AG04450 (cell line): ENCODE data around the gene CISH. TPM values are rescaled to one million over a fixed set of nuclear protein-coding genes. Genes with fewer than 3 reads are reported as not detected.
A peak's percentile ranks its signal among the peaks of the same experiment; 100 is the strongest.

ENCODE experiments used
- CTCF ChIA-PET: fragments of 300-600, 350-600 bp; formaldehyde crosslinking; extraction: SDS; loops from one replicate; lab custom pipeline; 2022; ENCODE audit warnings: antibody characterized with exemption, inconsistent platforms; lab: Charles Lee
- POLR2A ChIA-PET: fragments of 350-600 bp; formaldehyde crosslinking; extraction: SDS; loops from one replicate; lab custom pipeline; 2021; ENCODE audit warnings: antibody characterized with exemption, inconsistent platforms; lab: Yijun Ruan, JAX
- DNase-seq: peaks from one replicate; pipeline ENCODE4 v3.0.0-alpha.2; 2011; ENCODE audit warnings: low read depth, low spot score
- H3K27ac ChIP-seq: one replicate; pipeline ENCODE4 v1.5.1; 2012; ENCODE audit warnings: low read depth, low read length, control low read depth
- H3K27me3 ChIP-seq: one replicate; pipeline ENCODE4 v1.6.0; 2012; ENCODE audit warnings: low read length; ENCODE audit not compliant: control insufficient read depth, insufficient read depth
- H3K4me3 ChIP-seq: 2 replicates; pipeline ENCODE4 v1.5.1; 2011; ENCODE audit warnings: mild to moderate bottlenecking, low read depth, low read length, control low read depth
- H3K9me3 ChIP-seq: 2 replicates; pipeline ENCODE4 v1.5.1; 2012; ENCODE audit warnings: low read length; ENCODE audit not compliant: control insufficient read depth, insufficient read depth
- polyA plus RNA-seq: library from polyadenylated mRNA; depleted of rRNA; stranded (reverse); fragments of >200 nt; gene quantifications from 2 replicates; pipeline ENCODE4 v1.2.3, GENCODE V29; 2011
- TF ChIP-seq, protein P1 (sequence below): IDR thresholded peaks from 2 replicates; pipeline ENCODE4 v1.5.1; 2011; ENCODE audit warnings: low read depth, low read length, control low read depth, inconsistent platforms

Gene CISH
- polyA plus RNA-seq, 1 experiment: 2.4 TPM

DNA sequence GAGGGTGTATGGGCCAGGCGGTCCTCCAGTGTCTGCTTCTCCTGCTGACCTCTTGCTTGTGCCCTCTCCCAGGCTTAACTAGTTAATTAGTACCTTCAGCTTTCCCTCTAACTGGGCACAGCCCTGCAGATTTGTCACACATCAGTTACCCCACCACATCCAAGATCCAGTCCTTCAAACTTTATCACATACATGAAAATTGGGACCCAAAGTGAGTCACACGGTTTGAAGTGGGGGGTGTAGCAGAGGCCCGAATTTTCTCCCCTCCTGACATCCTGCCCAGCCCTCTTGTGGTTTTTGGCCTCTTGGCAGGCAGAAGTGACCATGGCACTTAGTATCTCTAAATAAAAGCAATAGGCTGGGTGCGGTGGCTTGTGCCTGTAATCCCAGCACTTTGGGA is 9.2 kb upstream of the CISH start:
- ChIA-PET CTCF (no interaction called here), POLR2A (no interaction called here)
- TF ChIP-seq, protein P1, sequence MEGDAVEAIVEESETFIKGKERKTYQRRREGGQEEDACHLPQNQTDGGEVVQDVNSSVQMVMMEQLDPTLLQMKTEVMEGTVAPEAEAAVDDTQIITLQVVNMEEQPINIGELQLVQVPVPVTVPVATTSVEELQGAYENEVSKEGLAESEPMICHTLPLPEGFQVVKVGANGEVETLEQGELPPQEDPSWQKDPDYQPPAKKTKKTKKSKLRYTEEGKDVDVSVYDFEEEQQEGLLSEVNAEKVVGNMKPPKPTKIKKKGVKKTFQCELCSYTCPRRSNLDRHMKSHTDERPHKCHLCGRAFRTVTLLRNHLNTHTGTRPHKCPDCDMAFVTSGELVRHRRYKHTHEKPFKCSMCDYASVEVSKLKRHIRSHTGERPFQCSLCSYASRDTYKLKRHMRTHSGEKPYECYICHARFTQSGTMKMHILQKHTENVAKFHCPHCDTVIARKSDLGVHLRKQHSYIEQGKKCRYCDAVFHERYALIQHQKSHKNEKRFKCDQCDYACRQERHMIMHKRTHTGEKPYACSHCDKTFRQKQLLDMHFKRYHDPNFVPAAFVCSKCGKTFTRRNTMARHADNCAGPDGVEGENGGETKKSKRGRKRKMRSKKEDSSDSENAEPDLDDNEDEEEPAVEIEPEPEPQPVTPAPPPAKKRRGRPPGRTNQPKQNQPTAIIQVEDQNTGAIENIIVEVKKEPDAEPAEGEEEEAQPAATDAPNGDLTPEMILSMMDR: no peak
- Histone ChIP-seq H3K4me3 (no peak overlapping the region), H3K27me3 (no peaks in the 10 kb centered on the region), H3K9me3 (peaks cover 4% of the 10 kb centered on the region; the same call in 1 of the 2 replicates), H3K27ac (no peak overlapping the region)
- DNase-seq: no peak

DNA sequence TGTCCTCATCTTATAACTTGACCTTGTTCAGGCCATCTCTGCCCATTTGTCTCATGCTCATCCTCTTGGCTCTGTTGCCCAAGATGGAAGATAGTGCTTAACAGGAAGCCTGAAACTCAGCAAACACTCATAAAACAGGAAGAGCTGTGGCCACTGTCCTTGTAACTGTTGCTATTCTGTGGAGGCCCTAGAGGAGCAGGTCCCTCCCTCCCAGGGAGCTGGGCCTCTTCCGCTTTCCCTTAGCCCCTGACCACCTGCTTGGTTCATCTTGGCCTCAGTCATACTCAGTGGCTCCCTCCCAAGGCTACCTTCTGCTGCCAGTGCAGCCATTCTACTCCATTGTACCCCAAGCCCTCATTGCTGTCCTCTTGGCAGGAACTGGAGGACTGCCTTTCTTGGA is 8.8 kb upstream of the CISH start:
- TF ChIP-seq, protein P1: no peak

DNA sequence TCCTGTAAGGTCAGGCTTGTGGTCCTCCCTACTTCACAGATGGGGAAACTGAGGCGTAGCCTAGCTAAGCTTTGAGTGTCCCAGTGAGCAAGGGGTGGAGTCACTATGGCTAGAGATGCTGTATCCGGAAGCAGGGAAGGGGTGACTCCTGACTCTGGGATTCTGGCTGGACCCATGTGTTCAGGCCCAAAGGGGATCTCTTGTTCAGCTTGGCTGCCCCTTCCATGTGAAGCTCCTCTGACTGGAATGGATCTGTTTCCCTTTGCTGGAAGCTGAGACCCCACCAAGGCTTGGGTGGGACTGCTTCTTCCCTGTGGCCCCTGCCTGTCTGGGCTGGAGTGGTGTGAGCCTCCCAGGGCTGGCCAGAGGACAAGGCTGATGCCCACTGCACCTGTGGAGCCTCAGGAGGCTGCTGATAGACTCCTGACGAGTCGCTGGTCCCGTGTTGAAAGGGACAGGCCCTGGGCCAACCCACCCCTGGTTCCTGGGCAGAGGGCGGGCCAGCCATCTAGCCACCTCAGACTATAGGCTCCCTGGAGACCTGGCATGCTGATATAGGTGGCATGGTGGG is 6.4 kb upstream of the CISH start:
- Histone ChIP-seq H3K4me3 (peak overlapping the region; percentile 84), H3K27ac (no peak overlapping the region), H3K27me3 (no peaks in the 10 kb centered on the region), H3K9me3 (peaks cover 4% of the 10 kb centered on the region; the same call in 1 of the 2 replicates)
- DNase-seq: no peak
- TF ChIP-seq, protein P1: no peak
- ChIA-PET POLR2A (interaction anchor here (1.9 kb wide), 1 partner anchor 49 kb away, joined by 4 read pairs; the partner anchor contains the start of gene HEMK1), CTCF (interaction anchor here (0.6 to 12.3 kb wide), 4 partner anchors 35 to 812 kb away, joined by 3 to 436 read pairs (median 4); partner anchors contain the start of genes C3orf18 and HEMK1)

More for the DNA sequence above, 8.8 kb upstream of the CISH start:
- Histone ChIP-seq H3K9me3 (peaks cover 4% of the 10 kb centered on the region; the same call in 1 of the 2 replicates), H3K27me3 (no peaks in the 10 kb centered on the region), H3K27ac (no peak overlapping the region), H3K4me3 (no peak overlapping the region)
- CTCF ChIA-PET: interaction anchor here (0.5 to 1.5 kb wide), 3 partner anchors 70 to 480 kb away, joined by 3 to 5 read pairs (median 4); no protein-coding TSS in a partner anchor
- POLR2A ChIA-PET: no interaction called here
- no peak for DNase-seq

DNA sequence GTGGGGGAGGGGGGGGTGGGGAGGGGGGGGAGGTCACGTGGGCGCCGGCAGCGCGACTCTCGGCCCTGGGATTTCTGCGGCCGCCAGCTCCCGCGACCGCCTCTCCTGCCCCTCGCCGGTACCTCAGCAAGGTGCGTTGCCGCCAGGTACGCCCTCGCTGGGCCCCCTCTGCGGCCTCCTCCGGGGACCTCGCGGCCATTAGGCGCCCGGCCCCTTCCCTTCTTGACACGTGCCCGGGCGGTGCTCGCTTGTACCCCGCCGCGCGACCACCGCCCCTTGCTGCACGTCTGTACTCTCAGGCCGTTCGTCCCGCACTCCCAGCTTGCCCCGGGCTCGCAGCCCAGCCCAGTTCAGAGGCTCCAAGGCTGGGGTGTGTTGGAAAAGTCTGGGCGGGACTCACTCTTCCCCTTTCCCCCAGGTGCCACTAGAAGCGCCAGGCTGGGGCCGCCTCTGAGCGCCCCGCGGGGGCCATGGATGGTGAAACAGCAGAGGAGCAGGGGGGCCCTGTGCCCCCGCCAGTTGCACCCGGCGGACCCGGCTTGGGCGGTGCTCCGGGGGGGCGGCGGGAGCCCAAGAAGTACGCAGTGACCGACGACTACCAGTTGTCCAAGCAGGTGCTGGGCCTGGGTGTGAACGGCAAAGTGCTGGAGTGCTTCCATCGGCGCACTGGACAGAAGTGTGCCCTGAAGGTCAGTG is 5.7 kb upstream of the CISH start, which contains the start of gene MAPKAPK3:
MAPKAPK3 (plus strand) TSS at position 56 of the 696 bp plus-strand sequence; CDS start at position 471, 415 bp downstream.
- ChIA-PET POLR2A (interaction anchor here (0.6 to 1.9 kb wide), 4 partner anchors 19 to 768 kb away, joined by 3 to 4 read pairs (median 3); partner anchors contain the start of genes HEMK1 and MANF), CTCF (interaction anchor here (0.6 to 12.3 kb wide), 23 partner anchors 10 to 1065 kb away, joined by 3 to 436 read pairs (median 10); partner anchors contain the start of genes C3orf18, HEMK1 and MANF)
- TF ChIP-seq, protein P1: no peak
- H3K27ac ChIP-seq: peak within 1 kb of the TSS; percentile 61
- peak within 1 kb of the TSS; percentile 84 for H3K4me3 ChIP-seq
- no peaks in the 10 kb centered on the region for H3K27me3 ChIP-seq
- H3K9me3 ChIP-seq: peaks cover 4% of the 10 kb centered on the region; the same call in 1 of the 2 replicates
- no peak for DNase-seq
